HG03097 (cell line): ENCODE measurements around the gene SH3BP1.

ENCODE experiments used
- ATAC-seq: cut with Tn5 transposase; IDR thresholded peaks from one replicate; pipeline ENCODE4 v1.9.1; 2021; ENCODE audit not compliant: unreplicated experiment, low FRiP score

Gene SH3BP1

DNA sequence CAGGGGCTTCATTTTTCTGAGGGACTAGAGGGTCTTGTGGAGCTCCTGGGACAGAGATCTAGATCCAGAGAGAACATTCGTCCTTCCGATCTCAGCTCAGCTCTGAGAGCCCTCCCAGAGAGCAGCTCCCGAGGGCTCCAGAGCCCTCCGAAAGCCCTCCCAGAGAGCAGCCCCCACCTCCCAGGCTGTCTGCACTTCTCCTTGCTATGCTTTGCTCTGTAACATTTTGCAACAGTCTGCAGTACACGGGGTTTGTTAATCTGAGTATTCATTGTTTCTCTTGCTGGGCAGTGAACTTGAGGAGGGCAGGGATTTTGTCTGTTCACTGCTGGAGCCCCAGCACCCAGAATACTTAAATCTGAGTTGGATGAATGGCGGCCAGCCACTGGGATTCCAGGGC lies 28.3 kb upstream of the SH3BP1 start:
- ATAC-seq: no peak

DNA sequence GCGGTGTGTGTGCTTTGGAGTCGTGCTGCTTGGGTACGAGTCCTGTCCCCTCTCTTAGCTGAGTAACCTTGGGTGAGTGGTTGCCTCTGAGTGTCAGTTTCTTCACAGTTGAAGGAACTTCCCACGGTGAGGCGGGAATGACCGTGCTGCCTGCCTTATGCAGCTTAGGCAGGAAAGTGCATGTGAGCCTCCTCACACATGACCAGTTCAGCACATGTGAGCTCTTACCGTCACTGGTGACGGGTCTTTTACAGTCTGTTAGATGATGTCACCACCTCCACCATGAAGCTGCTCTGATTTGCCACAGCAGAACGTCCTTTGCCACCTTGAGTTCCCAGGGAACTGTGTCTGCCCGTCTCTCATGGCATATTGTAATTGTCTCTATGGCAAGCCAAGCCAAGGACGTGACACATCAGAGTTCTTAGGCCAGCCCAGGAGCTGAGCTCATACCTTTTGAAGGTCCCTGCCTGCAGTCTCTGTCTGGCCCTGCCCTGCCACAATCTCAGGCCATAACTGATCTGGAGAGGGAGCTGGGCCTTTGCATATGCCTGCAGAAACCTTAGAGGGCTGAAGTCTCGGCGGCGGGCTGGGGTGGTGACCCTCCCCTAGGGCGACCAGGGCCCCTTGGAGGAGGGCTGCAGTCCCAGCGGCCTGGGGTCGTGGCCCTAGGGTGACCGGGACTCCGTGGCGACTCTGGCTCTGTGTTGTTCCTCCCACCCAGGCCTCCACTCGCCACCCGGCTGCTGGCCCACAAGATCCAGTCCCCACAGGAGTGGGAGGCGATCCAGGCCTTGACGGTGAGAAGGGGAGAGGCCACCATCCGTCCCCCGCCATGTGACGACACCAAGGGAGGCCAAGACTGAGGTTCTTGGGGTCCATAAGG lies 23.0 kb upstream of the SH3BP1 start:
- ATAC-seq: no peak

- ATAC-seq: no peak
These were observed 22.0 kb upstream of the SH3BP1 start for GRCh38 chr22:37617431-37617830.

- no peak for ATAC-seq
These were observed 21.3 kb upstream of the SH3BP1 start for GRCh38 chr22:37618072-37618656.

GRCh38 chr22:37618674-37619073 lies 20.8 kb upstream of the SH3BP1 start:
- ATAC-seq: no peak

DNA sequence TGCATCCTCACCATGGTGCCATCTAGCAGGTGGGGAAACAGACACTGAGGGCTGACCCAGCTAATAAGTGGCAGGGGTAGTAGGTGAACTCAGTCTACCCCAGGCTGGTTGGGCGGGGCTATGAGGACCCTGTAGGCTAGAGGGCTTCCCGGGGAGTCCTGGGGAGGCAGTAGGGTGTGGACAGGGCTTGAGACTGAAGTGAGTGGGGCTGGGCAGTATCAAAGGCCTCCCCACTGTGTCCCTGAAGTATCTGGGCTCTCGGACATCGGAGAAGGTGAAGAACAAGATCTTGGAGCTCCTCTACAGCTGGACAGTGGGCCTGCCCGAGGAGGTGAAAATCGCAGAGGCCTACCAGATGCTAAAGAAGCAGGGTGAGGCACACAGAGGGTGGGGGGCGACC lies 19.5 kb upstream of the SH3BP1 start:
- ATAC-seq: no peak

DNA sequence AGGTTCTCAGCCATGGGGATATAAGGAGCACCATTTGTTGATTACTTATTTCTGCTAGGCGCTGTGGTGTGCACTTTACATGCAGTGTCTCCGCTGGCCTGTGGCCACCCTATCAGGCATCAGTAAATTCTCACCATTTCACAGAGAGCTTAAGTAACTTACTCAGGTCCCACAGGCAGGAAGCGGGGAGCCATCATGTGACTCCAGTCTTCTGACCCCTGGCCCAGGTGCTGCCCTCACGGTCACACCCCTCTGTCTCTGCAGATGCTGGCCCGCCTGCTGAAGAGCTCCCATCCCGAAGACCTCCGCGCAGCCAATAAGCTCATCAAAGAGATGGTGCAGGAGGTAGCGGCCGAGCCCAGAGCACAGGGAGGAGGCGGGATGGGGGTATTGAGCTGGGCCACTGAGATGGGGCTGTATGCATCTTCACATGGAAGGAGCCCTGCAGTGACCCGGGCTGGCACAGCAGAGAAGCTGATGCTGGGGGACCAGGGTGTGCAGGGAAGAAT lies 18.1 kb upstream of the SH3BP1 start:
- no peak for ATAC-seq

DNA sequence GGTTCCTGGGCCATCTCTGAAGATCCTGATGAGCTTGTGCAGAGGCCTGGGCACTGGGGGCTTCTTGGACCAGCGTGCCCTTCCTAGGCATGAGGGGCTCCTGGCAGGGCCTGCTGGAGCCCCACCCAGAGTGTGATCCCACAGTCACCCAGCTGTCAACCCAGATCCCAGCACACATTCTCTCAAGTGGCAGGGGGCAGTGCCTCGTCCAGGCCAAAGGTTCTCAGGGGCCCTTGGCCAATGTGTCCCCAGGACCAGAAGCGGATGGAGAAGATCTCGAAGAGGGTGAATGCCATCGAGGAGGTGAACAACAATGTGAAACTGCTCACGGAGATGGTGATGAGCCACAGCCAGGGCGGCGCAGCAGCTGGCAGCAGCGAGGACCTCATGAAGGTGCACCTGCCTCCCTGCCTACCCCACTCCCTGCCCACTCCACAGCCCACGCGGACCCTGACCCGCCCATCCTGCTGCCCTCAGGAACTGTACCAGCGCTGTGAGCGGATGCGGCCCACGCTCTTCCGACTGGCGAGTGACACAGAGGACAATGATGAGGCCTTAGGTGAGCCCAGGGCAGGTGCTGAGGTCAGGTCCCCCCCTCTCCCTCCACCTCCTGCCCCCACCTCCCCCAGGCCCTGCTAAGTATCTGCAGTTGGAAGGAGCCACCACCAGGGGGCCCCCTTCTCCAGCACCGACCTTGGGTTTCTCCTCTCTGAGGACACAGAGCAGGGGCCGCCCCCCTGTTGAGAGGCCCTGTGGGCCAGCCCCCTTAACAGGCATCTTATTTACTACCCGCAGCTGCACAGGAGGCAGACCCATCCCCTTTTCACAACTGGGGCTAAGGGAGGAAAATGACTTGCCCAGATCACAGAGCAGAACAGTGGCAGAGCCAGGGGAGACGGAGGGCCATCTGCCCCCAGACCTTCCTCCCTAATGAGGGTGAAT lies 16.1 kb upstream of the SH3BP1 start:
- no peak for ATAC-seq

- ATAC-seq: no peak
These were observed 15.5 kb upstream of the SH3BP1 start for GRCh38 chr22:37624017-37624365.

DNA sequence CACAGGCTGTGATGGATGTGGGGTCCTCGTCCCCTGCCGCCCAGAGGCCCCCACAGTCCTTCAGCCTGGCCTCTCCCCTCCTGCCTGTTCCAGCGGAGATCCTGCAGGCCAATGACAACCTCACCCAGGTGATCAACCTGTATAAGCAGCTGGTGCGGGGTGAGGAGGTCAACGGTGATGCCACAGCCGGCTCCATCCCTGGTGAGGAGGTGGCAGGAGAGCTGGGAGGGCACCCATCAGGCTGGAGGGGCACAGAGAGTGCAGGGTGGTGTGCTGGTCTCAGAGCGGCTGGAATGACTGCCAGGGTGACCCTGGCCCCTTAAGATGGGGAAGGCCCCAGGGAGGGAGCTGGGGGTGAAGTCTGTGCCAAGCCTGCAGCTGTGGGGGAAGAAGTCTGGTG lies 14.6 kb upstream of the SH3BP1 start:
- no peak for ATAC-seq

GRCh38 chr22:37625737-37626136 lies 13.7 kb upstream of the SH3BP1 start:
- no peak for ATAC-seq

GRCh38 chr22:37626144-37626543 lies 13.3 kb upstream of the SH3BP1 start:
- no peak for ATAC-seq

DNA sequence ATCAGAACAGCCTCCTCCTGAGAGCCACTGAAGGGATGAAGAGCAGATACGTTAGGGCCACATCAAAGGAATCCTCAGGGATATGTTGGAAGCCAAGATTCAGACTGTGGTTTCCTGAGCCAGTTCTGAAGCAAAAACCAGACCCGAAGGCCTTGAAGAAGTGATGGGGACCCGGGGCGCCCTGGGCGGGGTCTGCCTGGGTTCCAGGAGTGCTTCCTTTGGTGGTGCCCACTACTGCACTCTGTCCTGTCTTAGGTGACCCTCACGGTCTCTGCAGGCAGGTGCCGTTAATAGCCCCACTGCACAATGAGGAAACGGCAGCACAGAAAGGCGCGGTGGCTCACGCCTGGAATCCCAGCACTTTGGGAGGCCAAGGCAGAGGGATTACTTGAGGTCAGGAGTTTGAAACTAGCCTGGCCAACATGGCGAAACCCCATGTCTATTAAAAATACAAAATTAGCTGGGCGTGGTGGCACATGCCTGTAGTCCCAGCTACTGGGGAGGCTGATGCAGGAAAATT lies 12.9 kb upstream of the SH3BP1 start:
- ATAC-seq: no peak

DNA sequence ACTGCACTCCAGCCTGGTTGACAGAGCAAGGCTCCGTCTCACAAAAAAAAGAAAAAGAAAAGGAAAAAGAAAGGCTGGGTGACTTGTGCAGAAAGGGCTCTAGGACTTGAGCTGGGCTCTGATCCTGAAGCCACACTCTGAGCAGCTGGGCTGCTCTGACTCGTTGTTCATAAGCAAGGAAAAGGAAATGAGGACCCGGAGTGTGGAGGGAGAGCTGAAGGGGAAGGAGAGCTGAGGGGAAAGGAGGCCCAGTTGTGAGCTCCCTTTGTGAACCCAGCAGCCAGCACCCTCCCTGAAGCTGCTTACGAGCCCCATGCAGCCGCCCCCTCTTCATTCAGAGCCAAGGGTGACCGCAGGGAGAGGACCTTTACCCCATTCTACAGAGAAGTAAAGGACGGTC lies 12.3 kb upstream of the SH3BP1 start:
- no peak for ATAC-seq

DNA sequence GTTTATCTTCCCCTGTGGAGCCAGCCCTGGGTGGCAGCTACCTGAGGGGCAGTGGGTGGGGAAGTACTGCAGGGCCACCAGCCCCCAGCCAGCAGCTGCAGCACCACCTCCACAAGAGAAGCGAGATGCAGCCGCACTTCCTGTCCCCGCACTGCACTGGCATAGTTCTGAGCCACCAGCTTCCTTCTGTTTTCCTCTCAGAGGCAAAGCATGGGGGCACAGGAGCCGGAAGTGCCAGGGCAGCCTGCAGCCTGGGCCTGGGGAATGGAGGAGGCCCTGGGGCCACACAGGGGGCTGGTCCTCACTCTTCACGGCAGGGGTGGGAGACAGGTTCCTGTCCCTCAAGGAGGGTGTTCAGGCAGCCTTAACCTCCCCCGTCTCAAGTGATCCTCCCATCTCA lies 11.9 kb upstream of the SH3BP1 start:
- no peak for ATAC-seq

DNA sequence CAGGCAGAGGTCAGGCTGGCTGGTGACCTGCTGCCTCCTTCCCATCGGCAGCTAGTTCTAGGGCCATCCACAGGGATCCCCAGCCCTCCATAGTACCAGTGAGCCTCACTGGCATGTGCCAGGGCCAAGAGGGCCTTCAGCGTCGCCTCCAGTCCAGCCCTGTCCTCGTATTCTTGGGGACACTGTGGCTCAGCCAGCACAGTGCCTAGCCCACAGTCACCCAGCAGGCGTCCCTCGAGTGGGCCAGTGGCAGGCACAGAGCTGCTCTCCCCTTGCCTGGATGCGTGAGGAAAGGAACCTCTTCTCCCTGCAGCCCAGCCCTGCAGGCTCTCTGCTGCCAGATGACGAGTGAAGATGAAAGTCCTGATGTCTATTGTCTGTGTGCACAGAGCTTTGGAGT lies 10.6 kb upstream of the SH3BP1 start:
- ATAC-seq: no peak

- no peak for ATAC-seq
These were observed 9.5 kb upstream of the SH3BP1 start for GRCh38 chr22:37629928-37630327.

GRCh38 chr22:37630839-37631435 lies 8.5 kb upstream of the SH3BP1 start:
- ATAC-seq: no peak

GRCh38 chr22:37631448-37632173 lies 7.9 kb upstream of the SH3BP1 start:
- ATAC-seq: no peak
